HUES6 (cell line): ENCODE measurements around the gene COL2A1.

ENCODE experiments used
- H3K27ac ChIP-seq: 2 replicates; pipeline ENCODE4 v1.7.0; 2013; ENCODE audit warnings: low read depth, mild to moderate bottlenecking, low read length, inconsistent platforms
- H3K27me3 ChIP-seq: 2 replicates; pipeline ENCODE4 v1.6.1; 2013; ENCODE audit warnings: low read length; ENCODE audit not compliant: control insufficient read depth, insufficient read depth
- H3K36me3 ChIP-seq: 2 replicates; pipeline ENCODE4 v1.6.1; 2013; ENCODE audit warnings: low read length; ENCODE audit not compliant: control insufficient read depth, insufficient read depth
- H3K4me1 ChIP-seq: 2 replicates; pipeline ENCODE4 v1.6.1; 2013; ENCODE audit warnings: low read length; ENCODE audit not compliant: control insufficient read depth, insufficient read depth
- H3K4me3 ChIP-seq: 2 replicates; pipeline ENCODE4 v1.5.1; 2013; ENCODE audit warnings: low read depth, low read length
- H3K9ac ChIP-seq: one replicate; pipeline ENCODE4 v1.6.1; 2013; ENCODE audit warnings: mild to moderate bottlenecking, low read length
- H3K9me3 ChIP-seq: 2 replicates; pipeline ENCODE4 v1.6.1; 2013; ENCODE audit warnings: low read depth, low read length; ENCODE audit not compliant: control insufficient read depth, insufficient read depth

The COL2A1 gene

DNA sequence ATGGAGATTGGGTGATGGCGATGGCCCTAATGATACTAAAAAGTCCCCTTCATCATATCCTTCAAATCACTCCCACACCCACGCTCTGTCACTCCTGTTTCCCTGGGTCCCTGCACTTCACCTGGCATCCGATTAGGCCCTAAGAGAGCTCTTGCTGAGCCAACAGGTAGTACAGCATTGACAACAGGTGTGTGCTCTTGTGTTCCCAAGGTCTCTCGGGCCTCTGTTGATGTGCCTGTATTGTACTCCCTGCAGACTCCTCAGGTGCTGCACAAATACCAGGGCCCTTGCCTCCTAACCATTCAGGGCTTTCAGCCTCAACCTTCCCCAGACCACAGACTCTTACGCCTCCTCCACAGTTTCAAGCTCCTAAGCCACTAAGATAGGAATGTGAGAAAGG lies 73.6 kb downstream of the COL2A1 start:
- H3K9ac ChIP-seq, result no peak overlapping the region
- peaks cover 72% of the 10 kb centered on the region for H3K27me3 ChIP-seq
- H3K27ac ChIP-seq, result no peak overlapping the region
- no peak overlapping the region for H3K4me3 ChIP-seq
- no peaks in the 10 kb centered on the region for H3K9me3 ChIP-seq
- no peaks in the 10 kb centered on the region for H3K36me3 ChIP-seq
- no peaks in the 10 kb centered on the region for H3K4me1 ChIP-seq

DNA sequence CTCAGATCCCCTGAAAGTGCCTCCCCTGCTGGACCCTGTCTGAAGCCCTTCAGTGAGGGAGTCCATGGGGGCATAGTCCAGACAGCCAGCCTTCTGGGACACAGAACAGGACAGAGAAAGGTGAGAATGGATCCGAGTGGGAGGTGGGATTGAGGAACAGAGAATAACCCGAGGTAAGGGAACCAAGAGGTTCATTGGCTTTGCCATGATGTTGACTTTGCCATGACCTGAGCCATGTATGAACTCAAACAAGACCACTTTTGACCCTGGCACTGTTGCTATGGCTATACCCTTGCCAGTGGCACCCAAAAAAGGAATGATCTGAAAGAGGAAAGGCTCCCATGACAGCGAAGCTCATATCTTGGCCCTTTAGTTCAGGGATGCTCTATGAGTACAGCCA lies 76.9 kb downstream of the COL2A1 start:
- Histone ChIP-seq H3K27me3 (peaks cover 93% of the 10 kb centered on the region), H3K4me1 (no peaks in the 10 kb centered on the region), H3K9me3 (no peaks in the 10 kb centered on the region), H3K36me3 (no peaks in the 10 kb centered on the region), H3K9ac (no peak overlapping the region), H3K4me3 (no peak overlapping the region), H3K27ac (no peak overlapping the region)
